Measurements from ENCODE around the gene MAST4.

The MAST4 gene

DNA sequence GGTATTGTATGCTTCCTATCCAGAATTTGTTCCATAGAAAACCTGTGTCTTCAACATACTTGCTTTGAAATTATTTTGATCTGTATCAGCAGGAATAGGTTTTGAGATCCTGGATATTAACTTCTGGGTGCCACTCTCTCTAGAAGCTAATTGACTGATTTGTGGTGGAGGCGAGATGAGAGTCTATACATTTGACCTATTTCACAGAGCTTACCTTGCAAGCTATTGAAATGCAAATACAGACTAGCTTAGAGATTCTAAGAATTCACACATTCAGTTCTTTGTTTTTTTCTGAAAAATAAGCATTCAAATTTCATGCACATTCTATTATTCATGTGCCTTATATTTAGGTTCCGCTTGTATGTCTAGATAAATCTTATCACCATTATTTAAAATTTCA, 246.3 kb downstream of the MAST4 start:
- H3K4me3 ChIP-seq (ENCODE audit: insufficient read depth, low read depth, low read length, poor library complexity, severe bottlenecking), result no peak overlapping the region
- no peaks in the 10 kb centered on the region for H3K36me3 ChIP-seq (ENCODE audit: control insufficient read depth, insufficient read depth, low read length)
- H3K9me3 ChIP-seq (ENCODE audit: control insufficient read depth, low read length), result no peaks in the 10 kb centered on the region
- no peaks in the 10 kb centered on the region for H3K4me1 ChIP-seq (ENCODE audit: control insufficient read depth, insufficient read depth, low read length, poor library complexity, severe bottlenecking)
- H3K27ac ChIP-seq (ENCODE audit: insufficient read depth, low read length, poor library complexity, severe bottlenecking), result no peak overlapping the region
- H3K27me3 ChIP-seq (replicated peaks; ENCODE audit: control insufficient read depth, insufficient read depth, low read length, poor library complexity, severe bottlenecking), result no peaks in the 10 kb centered on the region
- no peak for DNase-seq

DNA sequence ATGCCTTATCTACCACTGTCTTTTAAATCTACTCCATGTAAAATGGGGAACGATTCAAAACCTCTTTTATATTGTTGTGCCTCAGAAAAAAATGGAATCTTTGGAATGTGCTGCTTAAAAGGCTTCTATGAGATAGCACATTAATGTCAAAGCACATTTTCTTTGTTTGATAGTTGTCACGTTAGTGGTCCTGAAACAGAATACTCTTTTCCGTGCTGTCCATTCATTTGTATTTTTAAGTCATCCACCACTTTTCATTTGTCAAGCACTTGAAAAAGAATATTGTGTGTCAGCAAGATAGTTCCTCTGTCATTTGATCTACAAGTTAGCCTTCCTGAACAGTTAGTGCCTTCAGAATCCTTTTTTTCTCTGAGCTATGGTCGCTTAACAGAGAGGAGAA, 246.9 kb downstream of the MAST4 start:
- Histone ChIP-seq H3K4me1 (ENCODE audit: control insufficient read depth, insufficient read depth, low read length, poor library complexity, severe bottlenecking) (no peaks in the 10 kb centered on the region), H3K4me3 (ENCODE audit: insufficient read depth, low read depth, low read length, poor library complexity, severe bottlenecking) (no peak overlapping the region), H3K9me3 (ENCODE audit: control insufficient read depth, low read length) (no peaks in the 10 kb centered on the region), H3K36me3 (ENCODE audit: control insufficient read depth, insufficient read depth, low read length) (no peaks in the 10 kb centered on the region), H3K27me3 (replicated peaks; ENCODE audit: control insufficient read depth, insufficient read depth, low read length, poor library complexity, severe bottlenecking) (no peaks in the 10 kb centered on the region), H3K27ac (ENCODE audit: insufficient read depth, low read length, poor library complexity, severe bottlenecking) (no peak overlapping the region)
- no peak for DNase-seq

- Histone ChIP-seq H3K4me3 (ENCODE audit: insufficient read depth, low read depth, low read length, poor library complexity, severe bottlenecking) (no peak overlapping the region), H3K9me3 (ENCODE audit: control insufficient read depth, low read length) (no peaks in the 10 kb centered on the region), H3K4me1 (ENCODE audit: control insufficient read depth, insufficient read depth, low read length, poor library complexity, severe bottlenecking) (no peaks in the 10 kb centered on the region), H3K27ac (ENCODE audit: insufficient read depth, low read length, poor library complexity, severe bottlenecking) (no peak overlapping the region), H3K36me3 (ENCODE audit: control insufficient read depth, insufficient read depth, low read length) (no peaks in the 10 kb centered on the region), H3K27me3 (replicated peaks; ENCODE audit: control insufficient read depth, insufficient read depth, low read length, poor library complexity, severe bottlenecking) (no peaks in the 10 kb centered on the region)
- no peak for DNase-seq
Measured at GRCh38 chr5:66848749-66849641, 252.8 kb downstream of the MAST4 start.

DNA sequence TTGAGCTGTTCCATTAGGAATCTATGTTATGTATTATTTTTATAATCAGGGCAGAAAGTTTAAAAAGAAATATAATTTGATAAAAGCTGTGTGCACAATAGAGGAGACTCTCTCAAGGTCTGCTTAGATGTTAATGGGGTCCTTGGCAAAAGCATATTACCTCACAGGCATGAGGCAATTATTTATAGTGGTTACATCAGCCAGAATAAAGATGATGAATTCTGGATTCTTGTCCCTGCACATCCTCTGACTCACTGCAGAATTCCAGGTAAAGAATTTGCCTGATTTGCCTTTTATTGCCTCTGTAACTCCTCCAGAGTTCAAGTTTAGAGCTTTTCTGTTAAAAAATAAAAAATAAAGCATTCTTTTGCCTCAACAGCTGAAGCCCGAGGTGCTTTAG, 253.6 kb downstream of the MAST4 start:
- Histone ChIP-seq H3K9me3 (ENCODE audit: control insufficient read depth, low read length) (no peaks in the 10 kb centered on the region), H3K4me1 (ENCODE audit: control insufficient read depth, insufficient read depth, low read length, poor library complexity, severe bottlenecking) (no peaks in the 10 kb centered on the region), H3K4me3 (ENCODE audit: insufficient read depth, low read depth, low read length, poor library complexity, severe bottlenecking) (no peak overlapping the region), H3K27ac (ENCODE audit: insufficient read depth, low read length, poor library complexity, severe bottlenecking) (no peak overlapping the region), H3K27me3 (replicated peaks; ENCODE audit: control insufficient read depth, insufficient read depth, low read length, poor library complexity, severe bottlenecking) (no peaks in the 10 kb centered on the region), H3K36me3 (ENCODE audit: control insufficient read depth, insufficient read depth, low read length) (no peaks in the 10 kb centered on the region)
- DNase-seq, result no peak

- no peak for DNase-seq
- Histone ChIP-seq H3K4me1 (ENCODE audit: control insufficient read depth, insufficient read depth, low read length, poor library complexity, severe bottlenecking) (no peaks in the 10 kb centered on the region), H3K9me3 (ENCODE audit: control insufficient read depth, low read length) (no peaks in the 10 kb centered on the region), H3K27ac (ENCODE audit: insufficient read depth, low read length, poor library complexity, severe bottlenecking) (no peak overlapping the region), H3K27me3 (replicated peaks; ENCODE audit: control insufficient read depth, insufficient read depth, low read length, poor library complexity, severe bottlenecking) (no peaks in the 10 kb centered on the region), H3K36me3 (ENCODE audit: control insufficient read depth, insufficient read depth, low read length) (no peaks in the 10 kb centered on the region), H3K4me3 (ENCODE audit: insufficient read depth, low read depth, low read length, poor library complexity, severe bottlenecking) (no peak overlapping the region)
Measured at GRCh38 chr5:66850354-66851075, 254.3 kb downstream of the MAST4 start.

- no peaks in the 10 kb centered on the region for H3K9me3 ChIP-seq (ENCODE audit: control insufficient read depth, low read length)
- H3K4me1 ChIP-seq (ENCODE audit: control insufficient read depth, insufficient read depth, low read length, poor library complexity, severe bottlenecking), result no peaks in the 10 kb centered on the region
- H3K27me3 ChIP-seq (replicated peaks; ENCODE audit: control insufficient read depth, insufficient read depth, low read length, poor library complexity, severe bottlenecking), result no peaks in the 10 kb centered on the region
- H3K27ac ChIP-seq (ENCODE audit: insufficient read depth, low read length, poor library complexity, severe bottlenecking), result no peak overlapping the region
- no peak overlapping the region for H3K4me3 ChIP-seq (ENCODE audit: insufficient read depth, low read depth, low read length, poor library complexity, severe bottlenecking)
- DNase-seq, result no peak
- H3K36me3 ChIP-seq (ENCODE audit: control insufficient read depth, insufficient read depth, low read length), result no peaks in the 10 kb centered on the region
Measured at GRCh38 chr5:66851306-66851705, 255.1 kb downstream of the MAST4 start.

GRCh38 chr5:66854416-66854815, 258.2 kb downstream of the MAST4 start:
- no peaks in the 10 kb centered on the region for H3K4me1 ChIP-seq (ENCODE audit: control insufficient read depth, insufficient read depth, low read length, poor library complexity, severe bottlenecking)
- no peak overlapping the region for H3K27ac ChIP-seq (ENCODE audit: insufficient read depth, low read length, poor library complexity, severe bottlenecking)
- no peak for DNase-seq
- no peaks in the 10 kb centered on the region for H3K9me3 ChIP-seq (ENCODE audit: control insufficient read depth, low read length)
- no peak overlapping the region for H3K4me3 ChIP-seq (ENCODE audit: insufficient read depth, low read depth, low read length, poor library complexity, severe bottlenecking)
- H3K36me3 ChIP-seq (ENCODE audit: control insufficient read depth, insufficient read depth, low read length), result no peaks in the 10 kb centered on the region
- H3K27me3 ChIP-seq (replicated peaks; ENCODE audit: control insufficient read depth, insufficient read depth, low read length, poor library complexity, severe bottlenecking), result no peaks in the 10 kb centered on the region

DNA sequence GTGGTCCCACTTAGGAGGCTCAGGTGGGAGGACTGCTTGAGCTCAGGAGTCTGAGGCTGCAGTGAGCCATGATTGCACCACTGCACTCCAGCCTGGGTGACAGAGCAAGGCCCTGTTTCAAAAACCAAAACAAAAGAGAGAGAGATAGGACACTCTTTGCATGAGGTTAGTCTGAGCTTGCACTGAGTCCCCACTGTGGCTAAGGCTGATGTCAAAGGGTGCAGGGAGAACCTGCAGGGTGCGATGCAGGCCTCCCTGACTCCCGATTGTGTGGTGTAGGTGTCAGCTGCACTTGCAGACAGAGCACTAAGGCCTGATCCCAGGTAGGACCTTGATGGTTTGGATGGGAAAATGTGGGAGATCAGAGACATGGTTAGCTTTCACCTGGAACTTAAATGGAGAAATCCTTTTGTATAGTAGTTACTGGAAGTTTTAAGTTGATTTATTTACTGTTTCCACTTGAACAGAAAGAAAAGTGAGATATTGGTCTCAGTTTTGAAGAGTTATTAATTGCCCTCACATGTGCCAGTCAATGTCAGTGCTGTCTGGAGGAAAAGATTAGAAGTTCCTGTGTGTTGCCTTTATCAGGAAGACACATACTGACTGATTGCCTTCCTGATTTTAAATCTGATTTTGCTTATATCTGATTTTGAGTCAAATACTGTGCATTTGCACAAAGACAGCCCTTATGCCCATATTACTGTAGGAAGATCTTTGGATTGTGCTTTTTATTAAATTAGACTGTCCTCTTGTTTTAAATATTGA, 260.0 kb downstream of the MAST4 start:
- Histone ChIP-seq H3K27me3 (replicated peaks; ENCODE audit: control insufficient read depth, insufficient read depth, low read length, poor library complexity, severe bottlenecking) (no peaks in the 10 kb centered on the region), H3K27ac (ENCODE audit: insufficient read depth, low read length, poor library complexity, severe bottlenecking) (no peak overlapping the region), H3K9me3 (ENCODE audit: control insufficient read depth, low read length) (no peaks in the 10 kb centered on the region), H3K36me3 (ENCODE audit: control insufficient read depth, insufficient read depth, low read length) (no peaks in the 10 kb centered on the region), H3K4me3 (ENCODE audit: insufficient read depth, low read depth, low read length, poor library complexity, severe bottlenecking) (no peak overlapping the region), H3K4me1 (ENCODE audit: control insufficient read depth, insufficient read depth, low read length, poor library complexity, severe bottlenecking) (no peaks in the 10 kb centered on the region)
- DNase-seq, result no peak

DNA sequence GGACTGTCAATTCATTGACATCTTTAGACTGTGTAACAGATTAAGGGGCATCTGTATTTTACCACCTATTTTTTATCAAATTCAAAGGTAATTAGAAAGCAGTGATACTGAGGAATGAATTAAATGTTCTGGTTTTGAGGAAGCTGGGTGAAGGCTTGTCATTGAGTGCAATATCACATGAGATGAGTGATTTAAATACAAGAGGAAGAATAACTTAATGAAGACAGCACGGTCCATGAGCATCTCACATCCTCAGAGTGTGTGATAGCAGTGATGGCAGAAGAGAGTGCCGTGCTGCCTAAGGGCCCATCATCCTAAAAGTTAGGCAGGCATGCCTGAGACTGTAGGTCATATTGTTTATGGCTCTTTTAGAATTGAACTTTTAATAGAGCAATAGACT, 263.3 kb downstream of the MAST4 start:
- no peak for DNase-seq
- Histone ChIP-seq H3K4me1 (ENCODE audit: control insufficient read depth, insufficient read depth, low read length, poor library complexity, severe bottlenecking) (no peaks in the 10 kb centered on the region), H3K27me3 (replicated peaks; ENCODE audit: control insufficient read depth, insufficient read depth, low read length, poor library complexity, severe bottlenecking) (no peaks in the 10 kb centered on the region), H3K9me3 (ENCODE audit: control insufficient read depth, low read length) (no peaks in the 10 kb centered on the region), H3K4me3 (ENCODE audit: insufficient read depth, low read depth, low read length, poor library complexity, severe bottlenecking) (no peak overlapping the region), H3K27ac (ENCODE audit: insufficient read depth, low read length, poor library complexity, severe bottlenecking) (no peak overlapping the region), H3K36me3 (ENCODE audit: control insufficient read depth, insufficient read depth, low read length) (no peaks in the 10 kb centered on the region)
